Glutamatergic neuron (in vitro differentiated cells): ENCODE results near the gene HINT3. TPM values are rescaled to one million over a fixed set of nuclear protein-coding genes. Genes with fewer than 3 reads are reported as not detected.

ENCODE experiments used
- DNase-seq: peaks from one replicate; pipeline ENCODE4 v3.0.0; 2022
- H3K27ac Mint-ChIP-seq: one replicate; pipeline ENCODE4 v1.8.0; 2020; ENCODE audit warnings: mild to moderate bottlenecking, mixed read lengths, inconsistent platforms; ENCODE audit not compliant: unreplicated experiment
- H3K27me3 Mint-ChIP-seq: one replicate; pipeline ENCODE4 v1.8.0; 2020; ENCODE audit warnings: mild to moderate bottlenecking, moderate library complexity, mixed read lengths, inconsistent platforms; ENCODE audit not compliant: unreplicated experiment
- H3K36me3 Mint-ChIP-seq: one replicate; pipeline ENCODE4 v1.8.0; 2020; ENCODE audit warnings: mild to moderate bottlenecking, mixed read lengths, inconsistent platforms; ENCODE audit not compliant: unreplicated experiment
- H3K4me1 Mint-ChIP-seq: one replicate; pipeline ENCODE4 v1.8.0; 2020; ENCODE audit warnings: mild to moderate bottlenecking, low read depth, mixed read lengths, inconsistent platforms; ENCODE audit not compliant: unreplicated experiment
- H3K4me3 Mint-ChIP-seq: one replicate; pipeline ENCODE4 v1.8.0; 2020; ENCODE audit warnings: mild to moderate bottlenecking, mixed read lengths, inconsistent platforms; ENCODE audit not compliant: unreplicated experiment
- H3K9me3 Mint-ChIP-seq: one replicate; pipeline ENCODE4 v1.8.0; 2020; ENCODE audit warnings: mild to moderate bottlenecking, moderate library complexity, mixed read lengths, inconsistent platforms; ENCODE audit not compliant: unreplicated experiment
- CTCF ChIP-seq: fragments of 200-600 bp; sonication (generic); IDR thresholded peaks from one replicate; pipeline ENCODE4 v1.5.0; 2021; ENCODE audit not compliant: partially characterized antibody, unreplicated experiment
- total RNA-seq: library from RNA; stranded (reverse); fragmentation: NEBNext Ultra II Directional; extraction: Animal tissue kit (Norgen Biotek cat#: 25700); gene quantifications from one replicate; pipeline ENCODE4 v1.2.1, GENCODE V29; 2021; ENCODE audit not compliant: unreplicated experiment

Gene HINT3
- total RNA-seq, 1 donor from 2014 or later: 18.2 TPM

- peaks cover 9% of the 10 kb centered on the region for H3K4me1 Mint-ChIP-seq
- H3K27ac Mint-ChIP-seq: no peak overlapping the region
- peaks cover 1% of the 10 kb centered on the region for H3K9me3 Mint-ChIP-seq
- TF ChIP-seq CTCF: no peak
- no peak for DNase-seq
- no peak overlapping the region for H3K4me3 Mint-ChIP-seq
- H3K27me3 Mint-ChIP-seq: no peaks in the 10 kb centered on the region
- H3K36me3 Mint-ChIP-seq: no peaks in the 10 kb centered on the region
Observed at GRCh38 chr6:125961117-125961516, 4.5 kb downstream of the HINT3 start.

DNA sequence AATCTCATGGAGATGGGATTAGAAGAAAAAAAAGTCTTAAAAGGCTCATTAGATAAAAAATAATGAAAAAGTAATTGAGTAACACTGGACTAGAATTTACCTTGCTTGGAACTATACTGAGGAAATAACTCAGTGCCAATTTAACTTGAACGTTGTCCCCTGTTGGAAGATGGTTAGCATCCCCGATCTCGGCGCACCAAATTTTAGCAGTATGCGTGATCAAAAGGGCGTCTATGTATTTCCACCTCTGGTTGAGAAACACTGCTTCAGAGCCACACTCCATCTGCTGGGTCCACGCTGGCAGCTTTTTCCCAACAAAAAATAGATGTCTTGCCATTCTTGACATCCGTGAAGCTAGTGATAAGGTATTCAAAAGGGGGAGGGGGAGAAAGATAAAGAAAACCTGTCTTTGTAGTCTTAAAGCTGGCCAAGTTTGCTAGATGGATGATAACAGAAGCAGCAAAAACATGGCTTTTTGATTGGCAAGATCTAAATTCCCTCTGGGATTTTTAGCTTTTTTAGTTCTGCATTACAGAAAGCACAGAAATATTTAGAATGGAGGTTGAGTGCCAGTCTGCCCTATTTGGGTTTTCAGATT, 6.4 kb downstream of the HINT3 start:
- no peak overlapping the region for H3K27ac Mint-ChIP-seq
- no peaks in the 10 kb centered on the region for H3K36me3 Mint-ChIP-seq
- no peak overlapping the region for H3K4me3 Mint-ChIP-seq

DNA sequence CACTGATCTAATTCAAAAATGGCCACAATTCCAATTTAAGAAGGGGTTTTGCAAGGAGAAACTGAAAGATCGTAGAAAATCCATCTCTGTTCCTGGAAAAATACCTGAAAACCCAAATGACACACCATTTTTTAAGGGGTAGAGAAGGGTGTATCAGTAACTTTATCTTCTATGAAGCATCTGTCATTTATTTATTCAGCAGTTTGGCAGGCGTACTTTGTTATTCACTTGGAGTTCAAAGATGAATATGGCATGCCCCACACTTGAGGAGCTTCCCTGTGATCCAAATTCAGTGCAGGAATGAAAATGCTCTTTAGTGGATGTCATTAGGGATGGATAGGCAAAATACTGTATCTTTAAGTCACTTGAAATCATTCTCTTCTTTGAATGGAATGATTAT, 7.2 kb downstream of the HINT3 start:
- peaks cover 9% of the 10 kb centered on the region for H3K4me1 Mint-ChIP-seq
- H3K27ac Mint-ChIP-seq: no peak overlapping the region
- TF ChIP-seq CTCF: no peak
- no peaks in the 10 kb centered on the region for H3K27me3 Mint-ChIP-seq
- no peaks in the 10 kb centered on the region for H3K36me3 Mint-ChIP-seq
- DNase-seq: no peak
- no peak overlapping the region for H3K4me3 Mint-ChIP-seq
- H3K9me3 Mint-ChIP-seq: peaks cover 1% of the 10 kb centered on the region

More for the DNA sequence above, 6.4 kb downstream of the HINT3 start:
- Mint-ChIP-seq H3K27me3 (no peaks in the 10 kb centered on the region), H3K9me3 (peaks cover 1% of the 10 kb centered on the region), H3K4me1 (peaks cover 9% of the 10 kb centered on the region)
- no peak for DNase-seq
- TF ChIP-seq CTCF: no peak

GRCh38 chr6:125966569-125966968, 10.0 kb downstream of the HINT3 start:
- H3K27me3 Mint-ChIP-seq: no peaks in the 10 kb centered on the region
- TF ChIP-seq CTCF: no peak
- no peak overlapping the region for H3K27ac Mint-ChIP-seq
- no peak overlapping the region for H3K4me3 Mint-ChIP-seq
- no peaks in the 10 kb centered on the region for H3K36me3 Mint-ChIP-seq
- H3K9me3 Mint-ChIP-seq: peaks cover 1% of the 10 kb centered on the region
- peaks cover 9% of the 10 kb centered on the region for H3K4me1 Mint-ChIP-seq
- no peak for DNase-seq

DNA sequence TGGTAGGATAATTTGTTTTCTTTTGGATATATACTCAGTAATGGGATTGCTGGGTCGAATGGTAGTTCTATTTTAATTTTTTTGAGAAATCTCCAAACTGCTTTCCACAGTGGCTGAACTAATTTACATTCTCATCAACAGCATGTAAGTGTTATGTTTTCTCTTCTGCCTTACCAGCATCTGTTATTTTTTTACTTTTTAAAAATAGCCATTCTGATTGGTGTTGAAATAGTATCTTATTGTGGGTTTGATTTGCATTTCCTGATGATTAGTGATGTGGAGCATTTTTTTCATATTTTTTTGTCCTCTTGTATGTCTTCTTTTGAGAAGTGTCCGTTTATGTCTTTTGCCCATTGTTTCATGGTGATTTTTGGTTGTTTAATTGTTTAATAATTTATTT, 11.9 kb downstream of the HINT3 start:
- Mint-ChIP-seq H3K36me3 (no peaks in the 10 kb centered on the region), H3K4me1 (no peaks in the 10 kb centered on the region), H3K4me3 (no peak overlapping the region), H3K27ac (no peak overlapping the region), H3K9me3 (peaks cover 1% of the 10 kb centered on the region), H3K27me3 (no peaks in the 10 kb centered on the region)
- TF ChIP-seq CTCF: no peak
- DNase-seq: no peak
